HepG2 (cell line): ENCODE data around the gene SSC5D. TPM values are rescaled to one million over a fixed set of nuclear protein-coding genes. Genes with fewer than 3 reads are reported as not detected.
A peak's percentile ranks its signal among the peaks of the same experiment; 100 is the strongest.
"Not testable (repeated sequence)": the region's sequence is repeated elsewhere in the genome, so short reads cannot be mapped to it uniquely, and the experiment has no call there.

Experiments used
- ATAC-seq: fragments of 200-7000 bp; cut with Tn5 transposase; 3 replicates; pipeline ENCODE4 v1.9.1; 2020; ENCODE audit warnings: mild to moderate bottlenecking, moderate library complexity
- BruUV-seq: library from RNA; stranded (reverse); fragments of 400-500 nt; replicated peaks from 2 replicates; lab custom pipeline; 2021; lab: Mats Ljungman, UMichigan
- CTCF ChIA-PET: fragments of 300-600 bp; formaldehyde crosslinking; extraction: SDS; loops from one replicate; lab custom pipeline; 2021; ENCODE audit warnings: low total read pairs, inconsistent platforms, low intra/inter-chr PET ratio; lab: Yijun Ruan, JAX
- POLR2A ChIA-PET: fragments of 350-600 bp; sonication (Branson Sonifier 250); formaldehyde crosslinking; loops from one replicate; lab custom pipeline; 2020; ENCODE audit warnings: antibody characterized with exemption, inconsistent platforms; lab: Yijun Ruan, JAX
- DNase-seq: peaks from one replicate; pipeline ENCODE4 v3.0.0-alpha.2; 2015; ENCODE audit warnings: low spot score
- FAIRE-seq: peaks from 3 replicates; lab custom pipeline; 2011; peaks lifted over from hg19 to GRCh38; lab: Jason Lieb, UNC
- H2AFZ ChIP-seq: one replicate; pipeline ENCODE4 v1.6.1; 2011; ENCODE audit warnings: low read length, inconsistent platforms
- H3K27ac ChIP-seq: fragments of 300-600 bp; 3 replicates; pipeline ENCODE4 v1.8.0; 2011; ENCODE audit warnings: mixed run types, mild to moderate bottlenecking, mixed read lengths, low read length, inconsistent platforms; ENCODE audit not compliant: insufficient read depth; ENCODE audit errors: extremely low read length
- H3K27me3 ChIP-seq, 2 experiments: fragments of 200-600 bp in 1 of 2; 2 replicates in 1 of 2; 3 replicates in 1 of 2; pipeline versions ENCODE4 v1.6.0 to v1.8.0; 2011; ENCODE audit warnings: low read length in 2 of 2, mild to moderate bottlenecking in 2 of 2, moderate library complexity in 2 of 2, inconsistent platforms in 1 of 2; ENCODE audit not compliant: insufficient read depth in 2 of 2, control insufficient read depth in 1 of 2
- H3K36me3 ChIP-seq, 2 experiments: fragments of 200-600 bp in 1 of 2; replicated peaks in 1 of 2; 2 replicates in 1 of 2; 3 replicates in 1 of 2; pipeline versions ENCODE4 v1.5.1 to v1.8.0; 2011; ENCODE audit warnings: low read length in 2 of 2, inconsistent platforms in 1 of 2; ENCODE audit not compliant: insufficient read depth in 2 of 2, control insufficient read depth in 1 of 2
- H3K4me1 ChIP-seq: 2 replicates; pipeline ENCODE4 v1.5.1; 2012; ENCODE audit warnings: low read length, inconsistent platforms; ENCODE audit not compliant: insufficient read depth
- H3K4me2 ChIP-seq: 2 replicates; pipeline ENCODE4 v1.6.0; 2011; ENCODE audit warnings: low read depth, low read length, inconsistent platforms
- H3K4me3 ChIP-seq, 3 experiments: fragments of 200-600 bp in 1 of 3; sonication (generic), shearing (Covaris generic) in 1 of 3; replicated peaks in 1 of 3; 2 replicates each; pipeline ENCODE4 v1.5.1; 2011 to 2016; ENCODE audit warnings: low read length in 3 of 3, inconsistent platforms in 2 of 3, low read depth in 2 of 3, mild to moderate bottlenecking in 2 of 3, control low read depth in 1 of 3, mixed read lengths in 1 of 3; ENCODE audit not compliant: insufficient read depth in 1 of 3
- H3K79me2 ChIP-seq: one replicate; pipeline ENCODE4 v1.6.1; 2011; ENCODE audit warnings: low read length, inconsistent platforms; ENCODE audit not compliant: insufficient read depth
- H3K9ac ChIP-seq: 2 replicates; pipeline ENCODE4 v1.6.0; 2011; ENCODE audit warnings: mild to moderate bottlenecking, low read depth, low read length, inconsistent platforms; ENCODE audit not compliant: insufficient read depth
- H3K9me3 ChIP-seq: 2 replicates; pipeline ENCODE4 v1.5.1; 2012; ENCODE audit warnings: mild to moderate bottlenecking, low read length
- H4K20me1 ChIP-seq: 2 replicates; pipeline ENCODE4 v1.6.0; 2011; ENCODE audit warnings: inconsistent platforms, mild to moderate bottlenecking, low read length, moderate library complexity; ENCODE audit not compliant: insufficient read depth
- HNRNPL ChIP-seq: fragments of 200-400 bp; formaldehyde crosslinking; IDR thresholded peaks from 2 replicates; pipeline ENCODE4 v1.6.1; 2017; ENCODE audit warnings: mild to moderate bottlenecking, low read depth, low read length
- ZNF646 ChIP-seq: sonication (generic); formaldehyde crosslinking; IDR thresholded peaks from 2 replicates; pipeline ENCODE4 v1.9.0; 2021; ENCODE audit warnings: mild to moderate bottlenecking, missing genetic modification reagents
- WGBS: methylation state at CpG from one replicate; pipeline ENCODE4 v1.1.6; 2017; ENCODE audit warnings: low lambda C conversion rate; 5-methylcytosine and 5-hydroxymethylcytosine counted together
- in situ Hi-C: cut with HindIII; loops from 2 replicates; pipeline ENCODE4 v1.10.0; 2017; ENCODE audit warnings: low pct_unique_long_range_greater_than_20kb; ENCODE audit not compliant: extremely low pct_ligation_motif_present
- intact Hi-C: fragments of 100-400 bp; cut with micrococcal nuclease; formaldehyde crosslinking; loops from one replicate; pipeline ENCODE4 v1.10.0; 2022; ENCODE audit not compliant: unreplicated experiment
- polyA plus RNA-seq, 8 experiments: library from polyadenylated mRNA; depleted of rRNA in 3 of 8; stranded (reverse) in 7 of 8; unstranded in 1 of 8; fragments of >200 nt; fragmentation: Illumina TruSeq in 4 of 8; extraction: Trizol in 4 of 8; gene quantifications; 2 replicates each; pipeline versions ENCODE4 v1.2.1 to v1.2.3, GENCODE V29; 2011 to 2016; ENCODE audit warnings: low read depth in 4 of 8, missing spikeins in 1 of 8, mixed read lengths in 1 of 8; ENCODE audit not compliant: insufficient read depth in 1 of 8
- total RNA-seq, 5 experiments: library from RNA; depleted of rRNA; stranded (reverse); fragments of >200 nt; fragmentation: Illumina TruSeq; extraction: Trizol; gene quantifications; 2 replicates each; pipeline ENCODE4 v1.2.3, GENCODE V29; 2016; ENCODE audit warnings: low read depth in 1 of 5

Gene SSC5D
- total and polyA plus RNA-seq, 2 of the 13 experiments (the other 11 are each of a cell fraction or from before 2014, with no cell fraction given), result not detected

GRCh38 chr19:55448175-55448490, 40.1 kb upstream of the SSC5D start:
- H4K20me1 ChIP-seq, FAIRE-seq, H3K9me3 ChIP-seq, intact Hi-C loops, H3K79me2 ChIP-seq, H3K4me1 ChIP-seq, H3K9ac ChIP-seq, CTCF ChIA-PET, H2AFZ ChIP-seq, BruUV-seq, H3K4me2 ChIP-seq, H3K27ac ChIP-seq, DNase-seq, H3K36me3 ChIP-seq, H3K4me3 ChIP-seq, in situ Hi-C loops, POLR2A ChIA-PET, ATAC-seq: not testable (repeated sequence)
- H3K27me3 ChIP-seq, result peaks cover 3 to 48% of the 10 kb centered on the region in 2 experiments; a peak in 4 of 5 replicates
- peak; percentile 61; the same call in 1 of the 2 replicates for TF ChIP-seq HNRNPL
- TF ChIP-seq ZNF646, result peak; percentile 96
- 80% methylated on average over 5 of the region's 5 CpGs for WGBS
